ENCODE results near the gene IL9. TPM values are rescaled to one million over a fixed set of nuclear protein-coding genes. Genes with fewer than 3 reads are reported as not detected.
"Not testable (repeated sequence)": the region's sequence is repeated elsewhere in the genome, so short reads cannot be mapped to it uniquely, and the experiment has no call there.

The IL9 gene
- total RNA-seq, 1 donor from 2014 or later, result not detected

DNA sequence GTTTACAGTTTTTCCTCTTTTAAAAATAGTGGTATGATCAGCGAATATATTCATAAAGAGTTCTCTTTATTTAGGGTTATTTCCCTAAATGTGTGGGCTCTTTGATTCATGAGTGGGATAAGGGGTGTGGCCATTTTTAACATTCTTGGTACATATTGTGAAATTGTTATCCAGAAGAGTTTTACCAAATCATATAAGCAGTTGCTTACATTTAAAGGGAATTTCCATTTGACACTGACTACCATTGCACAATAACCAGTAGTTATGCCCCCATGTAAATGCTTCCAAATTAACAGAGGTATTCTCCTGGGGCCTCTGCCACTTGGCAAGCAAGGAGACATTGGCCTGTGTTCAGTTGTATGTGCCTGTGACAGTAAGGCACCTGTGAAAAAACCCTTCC lies 34.0 kb downstream of the IL9 start:
- no peak for DNase-seq (ENCODE audit: low read depth)
- peaks cover 2% of the 10 kb centered on the region for H3K27me3 ChIP-seq (ENCODE audit: control insufficient read depth, insufficient read depth, low read length)
- no peak overlapping the region for H3K4me3 ChIP-seq (ENCODE audit: low read depth, low read length)
- H3K36me3 ChIP-seq (ENCODE audit: control insufficient read depth, insufficient read depth, low read length), result no peaks in the 10 kb centered on the region
- TF ChIP-seq, protein P1, sequence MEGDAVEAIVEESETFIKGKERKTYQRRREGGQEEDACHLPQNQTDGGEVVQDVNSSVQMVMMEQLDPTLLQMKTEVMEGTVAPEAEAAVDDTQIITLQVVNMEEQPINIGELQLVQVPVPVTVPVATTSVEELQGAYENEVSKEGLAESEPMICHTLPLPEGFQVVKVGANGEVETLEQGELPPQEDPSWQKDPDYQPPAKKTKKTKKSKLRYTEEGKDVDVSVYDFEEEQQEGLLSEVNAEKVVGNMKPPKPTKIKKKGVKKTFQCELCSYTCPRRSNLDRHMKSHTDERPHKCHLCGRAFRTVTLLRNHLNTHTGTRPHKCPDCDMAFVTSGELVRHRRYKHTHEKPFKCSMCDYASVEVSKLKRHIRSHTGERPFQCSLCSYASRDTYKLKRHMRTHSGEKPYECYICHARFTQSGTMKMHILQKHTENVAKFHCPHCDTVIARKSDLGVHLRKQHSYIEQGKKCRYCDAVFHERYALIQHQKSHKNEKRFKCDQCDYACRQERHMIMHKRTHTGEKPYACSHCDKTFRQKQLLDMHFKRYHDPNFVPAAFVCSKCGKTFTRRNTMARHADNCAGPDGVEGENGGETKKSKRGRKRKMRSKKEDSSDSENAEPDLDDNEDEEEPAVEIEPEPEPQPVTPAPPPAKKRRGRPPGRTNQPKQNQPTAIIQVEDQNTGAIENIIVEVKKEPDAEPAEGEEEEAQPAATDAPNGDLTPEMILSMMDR (IDR thresholded peaks at IDR 0.05; ENCODE audit: insufficient read depth, low read length, poor library complexity, severe bottlenecking), result no peak

DNA sequence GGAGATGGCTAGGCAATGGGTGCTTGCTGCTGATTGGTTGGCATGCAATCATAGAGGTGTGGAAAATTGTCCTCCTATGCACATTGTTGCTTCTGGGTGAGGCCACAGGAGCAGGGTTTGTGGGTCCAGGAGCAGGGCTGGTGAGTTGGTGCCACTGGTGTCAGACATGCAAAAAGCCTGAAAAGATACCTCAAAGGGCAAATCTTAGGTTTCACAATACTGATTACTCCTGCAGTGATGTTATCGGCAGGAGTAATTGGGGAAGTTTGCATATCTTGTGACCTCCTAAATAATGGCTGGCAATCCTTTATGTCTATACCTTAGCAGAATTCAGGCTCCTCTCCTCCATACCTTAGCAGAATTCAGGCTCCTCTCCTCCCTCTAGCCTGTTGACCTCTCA lies 36.0 kb downstream of the IL9 start:
- Histone ChIP-seq H3K36me3 (ENCODE audit: control insufficient read depth, insufficient read depth, low read length) (no peaks in the 10 kb centered on the region), H3K4me3 (ENCODE audit: low read depth, low read length) (no peak overlapping the region), H3K27me3 (ENCODE audit: control insufficient read depth, insufficient read depth, low read length) (peaks cover 7% of the 10 kb centered on the region)
- TF ChIP-seq, protein P1 (IDR thresholded peaks at IDR 0.05; ENCODE audit: insufficient read depth, low read length, poor library complexity, severe bottlenecking), result no peak
- DNase-seq (ENCODE audit: low read depth), result no peak

DNA sequence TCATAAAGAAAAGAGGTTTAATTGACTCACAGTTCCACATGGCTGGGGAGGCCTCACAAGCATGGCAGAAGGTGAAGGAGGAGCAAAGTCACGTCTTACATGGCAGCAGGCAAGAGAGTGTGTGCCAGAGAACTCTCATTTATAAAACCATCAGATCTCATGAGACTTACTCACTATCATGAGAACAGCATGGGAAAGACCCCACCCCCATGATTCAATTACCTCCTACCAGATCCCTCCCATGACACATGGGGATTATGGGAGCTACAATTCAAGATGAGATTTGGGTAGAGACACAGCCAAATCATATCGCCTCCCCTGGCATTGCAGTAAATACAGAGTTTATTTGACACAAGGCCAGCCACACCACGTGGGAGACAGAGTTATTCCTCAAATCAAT lies 36.5 kb downstream of the IL9 start:
- not testable (repeated sequence) for H3K27me3 ChIP-seq (ENCODE audit: control insufficient read depth, insufficient read depth, low read length); H3K36me3 ChIP-seq (ENCODE audit: control insufficient read depth, insufficient read depth, low read length); DNase-seq (ENCODE audit: low read depth); H3K4me3 ChIP-seq (ENCODE audit: low read depth, low read length)

DNA sequence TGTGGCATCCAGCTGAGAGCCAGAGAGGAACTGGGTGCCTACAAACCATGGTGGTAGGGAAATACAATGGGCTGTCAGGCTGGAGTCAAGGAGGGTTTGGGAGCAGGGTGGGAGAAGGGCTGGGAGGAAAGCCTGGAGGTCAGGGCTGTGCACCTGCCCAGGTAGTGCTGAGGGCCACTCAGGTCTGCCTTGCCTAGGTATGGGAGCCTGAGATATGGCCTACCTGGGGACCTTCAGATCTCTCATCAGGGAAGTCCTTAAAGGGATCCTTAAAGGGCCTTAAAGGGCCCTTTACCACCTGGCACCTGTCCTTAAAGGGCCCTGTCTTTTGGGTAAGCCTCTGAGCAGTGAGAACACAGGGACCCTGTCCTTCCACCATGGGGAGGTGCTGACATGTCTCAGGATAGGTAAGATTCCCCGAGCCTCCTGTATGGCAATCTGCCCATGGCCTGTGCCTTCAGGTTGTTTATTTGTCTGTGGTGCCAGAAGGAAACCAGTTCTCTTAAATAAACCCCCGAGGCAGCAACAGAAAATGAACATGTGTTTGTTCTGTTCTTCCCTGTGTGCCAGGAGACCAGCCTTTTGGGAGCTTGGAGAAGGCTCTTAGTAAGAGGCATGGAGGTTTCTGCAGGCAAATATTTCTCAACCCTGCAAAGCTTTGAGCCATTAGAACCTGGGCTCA lies 37.9 kb downstream of the IL9 start:
- Histone ChIP-seq H3K36me3 (ENCODE audit: control insufficient read depth, insufficient read depth, low read length) (no peaks in the 10 kb centered on the region), H3K27me3 (ENCODE audit: control insufficient read depth, insufficient read depth, low read length) (peaks cover 7% of the 10 kb centered on the region), H3K4me3 (ENCODE audit: low read depth, low read length) (no peak overlapping the region)
- TF ChIP-seq, protein P1 (IDR thresholded peaks at IDR 0.05; ENCODE audit: insufficient read depth, low read length, poor library complexity, severe bottlenecking), result no peak
- DNase-seq (ENCODE audit: low read depth), result no peak

DNA sequence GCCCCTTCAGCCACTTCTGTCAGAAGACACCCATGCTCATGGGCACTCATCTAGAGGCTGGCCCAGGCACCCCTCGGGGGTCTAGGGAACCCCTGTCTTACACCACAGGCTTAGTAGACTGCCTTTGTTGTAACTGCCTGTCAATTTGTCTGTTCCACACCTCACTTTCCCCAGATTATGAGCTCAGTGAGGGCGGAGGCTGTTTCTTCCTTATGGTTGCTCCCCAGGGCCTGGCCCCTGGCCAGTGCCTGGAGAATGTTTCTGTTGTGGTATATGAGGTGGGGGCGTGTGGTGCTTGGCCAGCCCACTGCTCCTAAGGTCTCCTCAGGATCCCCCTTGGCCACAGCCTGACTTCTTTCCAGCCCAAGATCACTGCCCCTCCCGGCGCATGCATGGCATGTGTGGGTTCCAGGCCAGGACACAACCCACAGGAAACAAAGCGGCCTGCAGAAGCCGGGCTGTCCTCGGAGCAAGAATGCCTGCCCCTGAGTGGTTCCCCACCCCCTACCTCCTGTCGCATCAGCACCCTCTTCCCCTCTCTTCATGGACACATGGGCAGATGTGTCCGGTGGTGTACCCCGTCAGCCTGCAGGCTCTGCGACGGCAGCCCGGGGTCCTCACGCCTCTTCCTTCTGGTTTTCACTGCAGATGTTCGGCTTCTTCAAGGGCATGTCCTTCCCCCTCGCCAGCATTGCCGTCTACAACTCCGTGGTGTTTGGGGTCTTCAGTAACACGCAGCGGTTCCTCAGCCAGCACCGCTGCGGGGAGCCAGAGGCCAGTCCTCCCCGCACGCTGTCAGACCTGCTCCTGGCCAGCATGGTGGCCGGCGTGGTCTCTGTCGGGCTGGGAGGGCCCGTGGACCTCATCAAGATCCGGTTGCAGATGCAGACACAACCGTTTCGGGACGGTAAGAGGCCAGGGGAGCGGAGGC lies 43.5 kb downstream of the IL9 start:
- H3K27me3 ChIP-seq (ENCODE audit: control insufficient read depth, insufficient read depth, low read length), result peaks cover 5% of the 10 kb centered on the region
- TF ChIP-seq, protein P1 (IDR thresholded peaks at IDR 0.05; ENCODE audit: insufficient read depth, low read length, poor library complexity, severe bottlenecking), result no peak
- H3K4me3 ChIP-seq (ENCODE audit: low read depth, low read length), result no peak overlapping the region
- H3K36me3 ChIP-seq (ENCODE audit: control insufficient read depth, insufficient read depth, low read length), result no peaks in the 10 kb centered on the region
- DNase-seq (ENCODE audit: low read depth), result no peak

DNA sequence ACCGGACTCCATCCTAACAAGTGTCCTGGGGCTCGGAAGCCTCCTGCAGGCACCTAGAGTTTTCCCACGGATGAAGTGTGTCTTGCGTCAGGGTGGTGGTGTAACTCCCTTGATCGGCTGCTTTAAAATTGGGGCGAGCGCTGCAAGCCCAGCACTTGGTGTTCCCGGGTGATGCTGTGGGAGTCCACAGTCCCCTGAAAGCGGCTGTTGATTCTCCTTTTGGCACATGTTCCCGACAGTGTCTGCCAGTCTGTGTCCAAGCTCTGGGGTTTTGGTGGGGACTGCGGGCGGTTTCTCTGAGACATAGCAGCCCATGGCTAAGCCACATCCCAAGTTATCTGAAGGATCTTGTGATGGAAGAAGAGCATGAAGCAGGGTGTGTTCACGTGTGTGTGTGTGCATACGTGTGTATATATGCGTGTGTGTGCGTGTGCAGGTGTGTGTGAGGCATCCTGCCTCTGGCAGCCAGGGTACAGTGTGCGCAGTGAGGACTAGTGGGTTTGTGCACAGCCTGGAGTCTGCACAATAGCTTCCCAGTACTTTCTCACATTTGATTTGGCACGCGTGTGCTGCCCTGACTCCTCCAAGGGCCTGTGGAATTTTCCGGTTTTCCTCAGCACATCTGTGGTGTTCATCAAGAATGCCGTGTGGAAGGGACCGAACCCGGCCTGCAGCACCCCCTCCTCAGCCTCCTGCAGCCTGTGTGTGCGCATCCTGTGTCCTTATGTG lies 44.3 kb downstream of the IL9 start:
- TF ChIP-seq, protein P1 (IDR thresholded peaks at IDR 0.05; ENCODE audit: insufficient read depth, low read length, poor library complexity, severe bottlenecking), result no peak
- DNase-seq (ENCODE audit: low read depth), result no peak

More for the DNA sequence above, 44.3 kb downstream of the IL9 start:
- Histone ChIP-seq H3K4me3 (ENCODE audit: low read depth, low read length) (no peak overlapping the region), H3K27me3 (ENCODE audit: control insufficient read depth, insufficient read depth, low read length) (peaks cover 5% of the 10 kb centered on the region), H3K36me3 (ENCODE audit: control insufficient read depth, insufficient read depth, low read length) (no peaks in the 10 kb centered on the region)
